KMS-11 (cell line): Measurements from ENCODE around the gene MEGF8.
A peak's percentile ranks its signal among the peaks of the same experiment; 100 is the strongest.

ENCODE experiments used
- H2AFZ ChIP-seq: fragments of 200-600 bp; sonication (generic); 2 replicates; pipeline ENCODE4 v1.6.1; 2016; ENCODE audit warnings: antibody characterized with exemption, mixed run types, low read depth
- H3K27ac ChIP-seq: fragments of 200-600 bp; sonication (generic); 2 replicates; pipeline ENCODE4 v1.6.1; 2016; ENCODE audit warnings: mild to moderate bottlenecking, mixed run types
- H3K27me3 ChIP-seq: fragments of 200-600 bp; sonication (generic); 2 replicates; pipeline ENCODE4 v1.6.1; 2017; ENCODE audit warnings: mild to moderate bottlenecking, low read depth, mixed run types, moderate library complexity; ENCODE audit not compliant: insufficient read depth
- H3K36me3 ChIP-seq: fragments of 200-600 bp; sonication (generic); 2 replicates; pipeline ENCODE4 v1.6.1; 2017; ENCODE audit warnings: mild to moderate bottlenecking, mixed run types; ENCODE audit not compliant: insufficient read depth
- H3K4me1 ChIP-seq: fragments of 200-600 bp; sonication (generic); 2 replicates; pipeline ENCODE4 v1.6.1; 2016; ENCODE audit warnings: mild to moderate bottlenecking, low read depth, mixed run types; ENCODE audit not compliant: poor library complexity, severe bottlenecking
- H3K4me2 ChIP-seq: fragments of 200-600 bp; sonication (generic); 2 replicates; pipeline ENCODE4 v1.7.0; 2016; ENCODE audit warnings: mild to moderate bottlenecking, mixed run types
- H3K4me3 ChIP-seq: fragments of 200-600 bp; sonication (generic); IDR thresholded peaks from 2 replicates; pipeline ENCODE4 v1.6.1; 2017; ENCODE audit warnings: low read depth, low read length, mixed read lengths; ENCODE audit not compliant: insufficient read depth
- H3K79me2 ChIP-seq: fragments of 200-600 bp; sonication (generic); 2 replicates; pipeline ENCODE4 v1.6.1; 2016; ENCODE audit warnings: low read depth, mixed run types; ENCODE audit not compliant: insufficient read depth
- H3K9ac ChIP-seq: fragments of 200-600 bp; sonication (generic); 2 replicates; pipeline ENCODE4 v1.6.1; 2016; ENCODE audit warnings: mild to moderate bottlenecking, mixed run types
- H4K20me1 ChIP-seq: fragments of 200-600 bp; sonication (generic); 2 replicates; pipeline ENCODE4 v1.6.1; 2016; ENCODE audit warnings: mild to moderate bottlenecking, mixed run types; ENCODE audit not compliant: insufficient read depth
- CTCF ChIP-seq: fragments of 200-600 bp; sonication (generic); conservative IDR thresholded peaks from 2 replicates; pipeline ENCODE4 v1.6.1; 2017; ENCODE audit warnings: low read depth, mild to moderate bottlenecking, antibody characterized with exemption, low read length, moderate library complexity, mixed read lengths

MEGF8 gene

DNA sequence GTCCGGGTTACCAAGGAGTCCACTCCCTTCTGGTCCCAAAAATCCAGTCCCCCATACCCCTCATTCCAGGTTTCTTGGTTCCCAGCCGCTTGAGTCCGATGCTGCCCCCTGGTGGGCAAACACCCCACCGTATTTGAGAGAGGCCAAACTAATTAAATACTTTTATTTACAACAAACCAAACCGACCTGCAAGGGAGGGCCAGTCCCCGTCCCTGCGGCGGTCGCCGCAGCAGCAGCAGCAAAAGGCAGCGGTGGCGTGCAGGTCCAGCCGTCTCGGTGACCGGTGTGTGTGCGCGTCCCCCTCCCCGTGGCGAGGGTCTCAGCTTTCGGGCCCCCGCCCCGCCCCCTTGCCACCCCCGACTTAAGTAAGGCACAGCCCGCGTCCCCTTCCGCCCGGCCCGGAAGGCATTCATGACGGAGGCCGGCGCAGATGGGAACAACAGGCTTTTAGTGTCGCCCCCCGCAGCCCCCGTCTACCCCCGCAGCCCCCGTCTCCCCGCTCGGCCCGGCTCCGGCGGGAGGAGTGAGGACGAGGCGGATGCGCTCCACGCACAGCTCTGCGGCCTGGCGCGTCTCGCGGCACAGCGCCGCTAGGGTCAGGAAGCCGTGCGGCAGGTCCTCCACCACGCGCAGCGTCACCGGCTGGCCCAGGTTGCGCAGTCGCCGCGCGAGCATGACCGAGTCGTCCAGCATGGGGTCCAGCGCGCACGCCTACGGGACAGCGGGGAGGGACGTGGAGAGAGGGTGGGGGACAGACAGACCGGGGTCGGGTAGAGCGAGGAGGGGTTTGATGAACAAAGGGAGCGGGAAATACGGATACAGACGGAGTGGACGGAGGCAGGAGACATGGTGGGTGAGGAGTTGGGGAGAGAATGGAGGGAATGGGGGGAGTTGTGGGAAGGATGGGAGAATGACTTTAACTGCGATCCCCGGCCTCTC is 76.2 kb downstream of the MEGF8 start:
- TF ChIP-seq CTCF: peak; percentile 84
- Histone ChIP-seq H3K4me3 (no peak overlapping the region), H4K20me1 (no peaks in the 10 kb centered on the region), H3K27ac (no peak overlapping the region), H3K79me2 (no peaks in the 10 kb centered on the region), H3K36me3 (no peaks in the 10 kb centered on the region), H3K4me1 (peaks cover 6% of the 10 kb centered on the region), H3K4me2 (no peak overlapping the region), H2AFZ (no peak overlapping the region), H3K27me3 (no peaks in the 10 kb centered on the region), H3K9ac (no peak overlapping the region)

GRCh38 chr19:42402376-42403116 is 77.1 kb downstream of the MEGF8 start:
- H3K4me2 ChIP-seq: no peak overlapping the region
- no peak overlapping the region for H3K9ac ChIP-seq
- no peaks in the 10 kb centered on the region for H4K20me1 ChIP-seq
- H3K4me1 ChIP-seq: peaks cover 4% of the 10 kb centered on the region
- no peak overlapping the region for H2AFZ ChIP-seq
- H3K36me3 ChIP-seq: no peaks in the 10 kb centered on the region
- no peak overlapping the region for H3K4me3 ChIP-seq
- no peak overlapping the region for H3K27ac ChIP-seq
- H3K27me3 ChIP-seq: no peaks in the 10 kb centered on the region
- TF ChIP-seq CTCF: no peak
- H3K79me2 ChIP-seq: no peaks in the 10 kb centered on the region

DNA sequence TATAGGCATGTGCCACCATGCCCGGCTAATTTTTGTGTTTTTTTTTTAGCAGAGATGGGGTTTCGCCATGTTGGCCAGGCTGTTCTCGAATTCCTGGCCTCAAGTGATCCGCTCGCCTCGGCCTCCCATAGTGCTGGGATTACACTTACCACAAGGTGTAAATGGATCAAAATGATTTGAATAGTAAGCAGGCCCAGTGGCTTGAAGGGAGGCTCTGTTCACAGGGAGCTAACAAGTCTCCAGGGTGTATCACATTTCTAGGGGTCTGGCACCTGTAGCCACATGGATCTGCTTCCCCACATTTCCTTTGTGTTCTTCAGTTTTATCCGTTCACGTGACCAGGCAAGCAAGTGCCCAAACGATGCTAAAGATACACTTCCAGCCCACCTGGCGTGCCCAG is 78.2 kb downstream of the MEGF8 start:
- no peaks in the 10 kb centered on the region for H3K36me3 ChIP-seq
- no peak overlapping the region for H2AFZ ChIP-seq
- H3K79me2 ChIP-seq: no peaks in the 10 kb centered on the region
- H4K20me1 ChIP-seq: no peaks in the 10 kb centered on the region
- H3K9ac ChIP-seq: no peak overlapping the region
- H3K4me1 ChIP-seq: no peaks in the 10 kb centered on the region
- H3K27ac ChIP-seq: no peak overlapping the region
- H3K4me2 ChIP-seq: no peak overlapping the region
- no peak for TF ChIP-seq CTCF
- H3K4me3 ChIP-seq: no peak overlapping the region
- no peaks in the 10 kb centered on the region for H3K27me3 ChIP-seq

DNA sequence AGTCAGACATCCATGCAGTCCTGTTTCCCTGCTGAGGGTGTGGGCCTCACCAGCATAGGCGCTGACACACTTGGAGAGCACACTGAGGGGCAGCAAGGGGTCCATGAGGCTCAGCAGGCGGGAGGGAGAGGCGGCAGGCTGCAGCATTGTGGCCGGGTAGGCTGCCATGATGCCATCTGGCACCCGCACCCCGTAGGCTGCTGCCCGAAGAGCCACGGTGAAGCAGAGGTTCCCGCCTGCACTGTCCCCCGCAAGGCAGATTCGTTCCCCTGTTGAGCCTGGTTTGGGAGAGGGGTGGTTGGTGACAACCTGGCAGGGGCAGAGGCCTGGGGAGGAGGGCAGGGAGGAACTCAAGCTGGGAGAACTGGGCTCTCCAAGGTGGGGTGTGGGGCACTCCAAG is 80.7 kb downstream of the MEGF8 start:
- TF ChIP-seq CTCF: no peak
- Histone ChIP-seq H3K27me3 (no peaks in the 10 kb centered on the region), H3K9ac (no peak overlapping the region), H3K79me2 (no peaks in the 10 kb centered on the region), H3K4me1 (peaks cover 5% of the 10 kb centered on the region), H3K36me3 (no peaks in the 10 kb centered on the region), H3K27ac (no peak overlapping the region), H2AFZ (no peak overlapping the region), H4K20me1 (no peaks in the 10 kb centered on the region), H3K4me3 (no peak overlapping the region), H3K4me2 (no peak overlapping the region)
